Neural cell (in vitro differentiated cells): ENCODE results near the gene LAMB4.

ENCODE experiments used
- EZH2 ChIP-seq: fragments of 200-600, 300-800 bp; shearing (Covaris generic), sonication (generic); IDR thresholded peaks from 2 replicates; pipeline ENCODE4 v1.6.1; 2014; ENCODE audit warnings: antibody characterized with exemption, low read length, borderline replicate concordance, mild to moderate bottlenecking; ENCODE audit not compliant: insufficient read depth, poor library complexity, severe bottlenecking
- MXI1 ChIP-seq: fragments of 450-650 bp; conservative IDR thresholded peaks from 2 replicates; pipeline ENCODE4 v1.6.1; 2014; ENCODE audit warnings: antibody characterized with exemption, mild to moderate bottlenecking; ENCODE audit not compliant: poor library complexity, severe bottlenecking
- POLR2AphosphoS5 ChIP-seq: IDR thresholded peaks from 2 replicates; pipeline ENCODE4 v1.6.1; 2012
- RAD21 ChIP-seq: fragments of 450-650 bp; conservative IDR thresholded peaks from 2 replicates; pipeline ENCODE4 v1.6.1; 2014; ENCODE audit warnings: antibody characterized with exemption, mild to moderate bottlenecking, moderate library complexity
- TAF1 ChIP-seq: IDR thresholded peaks from 2 replicates; pipeline ENCODE4 v1.6.1; 2012; ENCODE audit warnings: low read depth
- TF ChIP-seq, protein P1 (sequence below): fragments of 450-650 bp; IDR thresholded peaks from 2 replicates; pipeline ENCODE4 v1.5.1; 2014; ENCODE audit warnings: antibody characterized with exemption, mild to moderate bottlenecking, moderate library complexity; ENCODE audit not compliant: poor library complexity, severe bottlenecking
- TF ChIP-seq, protein P2 (sequence below): IDR thresholded peaks from 2 replicates; pipeline ENCODE4 v1.6.1; 2012; ENCODE audit warnings: borderline replicate concordance

GRCh38 chr7:108059526-108059925 is 70.6 kb downstream of the LAMB4 start:
- TF ChIP-seq, protein P1, sequence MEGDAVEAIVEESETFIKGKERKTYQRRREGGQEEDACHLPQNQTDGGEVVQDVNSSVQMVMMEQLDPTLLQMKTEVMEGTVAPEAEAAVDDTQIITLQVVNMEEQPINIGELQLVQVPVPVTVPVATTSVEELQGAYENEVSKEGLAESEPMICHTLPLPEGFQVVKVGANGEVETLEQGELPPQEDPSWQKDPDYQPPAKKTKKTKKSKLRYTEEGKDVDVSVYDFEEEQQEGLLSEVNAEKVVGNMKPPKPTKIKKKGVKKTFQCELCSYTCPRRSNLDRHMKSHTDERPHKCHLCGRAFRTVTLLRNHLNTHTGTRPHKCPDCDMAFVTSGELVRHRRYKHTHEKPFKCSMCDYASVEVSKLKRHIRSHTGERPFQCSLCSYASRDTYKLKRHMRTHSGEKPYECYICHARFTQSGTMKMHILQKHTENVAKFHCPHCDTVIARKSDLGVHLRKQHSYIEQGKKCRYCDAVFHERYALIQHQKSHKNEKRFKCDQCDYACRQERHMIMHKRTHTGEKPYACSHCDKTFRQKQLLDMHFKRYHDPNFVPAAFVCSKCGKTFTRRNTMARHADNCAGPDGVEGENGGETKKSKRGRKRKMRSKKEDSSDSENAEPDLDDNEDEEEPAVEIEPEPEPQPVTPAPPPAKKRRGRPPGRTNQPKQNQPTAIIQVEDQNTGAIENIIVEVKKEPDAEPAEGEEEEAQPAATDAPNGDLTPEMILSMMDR, result no peak
- TF ChIP-seq TAF1, result no peak
- TF ChIP-seq, protein P2, sequence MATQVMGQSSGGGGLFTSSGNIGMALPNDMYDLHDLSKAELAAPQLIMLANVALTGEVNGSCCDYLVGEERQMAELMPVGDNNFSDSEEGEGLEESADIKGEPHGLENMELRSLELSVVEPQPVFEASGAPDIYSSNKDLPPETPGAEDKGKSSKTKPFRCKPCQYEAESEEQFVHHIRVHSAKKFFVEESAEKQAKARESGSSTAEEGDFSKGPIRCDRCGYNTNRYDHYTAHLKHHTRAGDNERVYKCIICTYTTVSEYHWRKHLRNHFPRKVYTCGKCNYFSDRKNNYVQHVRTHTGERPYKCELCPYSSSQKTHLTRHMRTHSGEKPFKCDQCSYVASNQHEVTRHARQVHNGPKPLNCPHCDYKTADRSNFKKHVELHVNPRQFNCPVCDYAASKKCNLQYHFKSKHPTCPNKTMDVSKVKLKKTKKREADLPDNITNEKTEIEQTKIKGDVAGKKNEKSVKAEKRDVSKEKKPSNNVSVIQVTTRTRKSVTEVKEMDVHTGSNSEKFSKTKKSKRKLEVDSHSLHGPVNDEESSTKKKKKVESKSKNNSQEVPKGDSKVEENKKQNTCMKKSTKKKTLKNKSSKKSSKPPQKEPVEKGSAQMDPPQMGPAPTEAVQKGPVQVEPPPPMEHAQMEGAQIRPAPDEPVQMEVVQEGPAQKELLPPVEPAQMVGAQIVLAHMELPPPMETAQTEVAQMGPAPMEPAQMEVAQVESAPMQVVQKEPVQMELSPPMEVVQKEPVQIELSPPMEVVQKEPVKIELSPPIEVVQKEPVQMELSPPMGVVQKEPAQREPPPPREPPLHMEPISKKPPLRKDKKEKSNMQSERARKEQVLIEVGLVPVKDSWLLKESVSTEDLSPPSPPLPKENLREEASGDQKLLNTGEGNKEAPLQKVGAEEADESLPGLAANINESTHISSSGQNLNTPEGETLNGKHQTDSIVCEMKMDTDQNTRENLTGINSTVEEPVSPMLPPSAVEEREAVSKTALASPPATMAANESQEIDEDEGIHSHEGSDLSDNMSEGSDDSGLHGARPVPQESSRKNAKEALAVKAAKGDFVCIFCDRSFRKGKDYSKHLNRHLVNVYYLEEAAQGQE, result no peak
- TF ChIP-seq POLR2AphosphoS5, result no peak
- TF ChIP-seq MXI1, result no peak
- no peak for TF ChIP-seq RAD21
- TF ChIP-seq EZH2, result no peak
